Epidermal melanocyte (primary cell): ENCODE data around the gene RBM42.

Experiments used
- DNase-seq: peaks from one replicate; pipeline ENCODE4 v3.0.0; 2011; ENCODE audit warnings: low spot score; ENCODE audit not compliant: insufficient read length

The RBM42 gene

DNA sequence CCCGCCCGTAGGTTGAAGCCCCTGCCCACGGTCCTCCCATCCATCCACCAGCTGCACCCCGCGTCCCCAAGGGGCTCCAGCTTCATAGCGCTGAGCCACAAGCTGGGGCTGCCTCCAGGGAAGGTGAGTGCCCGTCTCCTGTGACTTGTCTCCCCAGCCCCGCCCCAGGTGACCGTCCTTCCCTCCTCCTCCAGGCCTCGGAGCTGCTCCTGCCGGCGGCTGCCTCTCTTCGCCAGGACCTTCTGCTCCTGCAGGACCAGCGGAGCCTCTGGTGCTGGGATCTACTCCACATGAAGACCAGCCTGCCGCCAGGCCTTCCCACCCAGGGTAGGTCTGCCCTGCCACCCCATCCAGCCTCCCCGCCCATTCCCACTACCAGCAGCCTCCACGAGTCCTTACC lies 8.8 kb upstream of the RBM42 start:
- DNase-seq, result no peak

GRCh38 chr19:35621708-35622107 lies 7.1 kb upstream of the RBM42 start:
- no peak for DNase-seq

- DNase-seq, result no peak
Measured at GRCh38 chr19:35622750-35623149, 6.1 kb upstream of the RBM42 start.

DNA sequence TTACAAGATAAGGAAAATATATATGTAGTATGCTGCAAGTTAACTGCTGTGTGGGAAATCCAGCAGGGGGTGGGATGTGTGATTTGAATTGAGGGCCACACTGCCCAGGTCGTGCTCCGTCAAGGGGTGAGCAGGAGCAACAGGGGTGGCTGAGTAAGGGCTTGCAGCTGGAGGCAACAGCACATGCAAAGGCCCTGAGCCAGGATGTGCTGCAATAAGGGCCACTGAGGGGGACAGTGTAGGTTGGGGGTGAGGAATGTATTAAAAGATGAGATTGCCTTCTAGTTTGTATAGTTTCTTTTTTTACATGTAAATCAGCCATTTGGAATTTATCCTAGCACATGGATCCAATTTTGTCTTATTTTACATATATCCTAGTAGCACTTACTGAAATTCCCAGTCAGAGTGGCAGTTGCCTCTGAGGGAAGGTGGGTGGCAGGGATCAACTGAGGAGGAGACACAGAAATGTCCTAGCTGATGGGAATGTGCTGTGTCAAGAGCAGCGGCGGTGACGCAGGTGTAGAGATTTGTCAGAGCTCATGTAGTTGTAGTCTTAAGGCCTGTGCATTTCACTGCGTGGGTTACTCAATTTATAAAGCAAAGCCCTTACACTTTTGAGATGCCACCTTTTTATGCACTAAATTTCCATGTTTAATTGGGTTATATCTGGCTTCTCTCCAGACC lies 5.4 kb upstream of the RBM42 start:
- no peak for DNase-seq

DNA sequence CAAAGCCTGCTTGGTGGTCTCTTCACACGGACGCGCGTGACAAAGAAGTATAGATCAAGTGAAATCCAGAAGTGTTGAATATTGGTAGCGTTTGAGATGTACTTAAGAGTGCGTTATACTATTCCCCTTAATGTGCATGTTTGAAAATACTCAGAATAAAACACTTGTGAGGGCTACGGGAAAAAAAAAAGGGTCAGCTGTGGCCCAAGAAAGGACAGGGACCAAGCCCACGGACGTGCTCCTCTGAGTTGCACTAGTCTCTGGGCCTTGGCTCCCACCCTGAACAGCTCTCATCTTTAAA lies 622 bp upstream of the RBM42 start:
- no peak for DNase-seq

DNA sequence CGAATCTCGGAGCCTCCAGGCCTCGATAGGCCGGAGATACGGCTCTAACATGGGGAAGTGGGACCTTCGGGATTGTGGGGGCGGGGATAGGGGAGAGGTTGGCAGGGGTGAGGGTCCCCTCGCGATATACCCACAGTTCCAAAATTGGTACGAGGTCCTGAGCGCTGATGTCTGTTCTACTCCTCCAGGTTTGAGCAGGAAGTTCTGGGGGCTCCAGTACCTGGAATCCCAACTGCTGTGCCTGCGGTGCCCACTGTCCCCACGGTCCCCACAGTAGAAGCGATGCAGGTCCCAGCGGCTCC lies 447 bp downstream of the RBM42 start:
- no peak for DNase-seq

- DNase-seq, result no peak
Measured at GRCh38 chr19:35633727-35634440, 5.0 kb downstream of the RBM42 start.

DNA sequence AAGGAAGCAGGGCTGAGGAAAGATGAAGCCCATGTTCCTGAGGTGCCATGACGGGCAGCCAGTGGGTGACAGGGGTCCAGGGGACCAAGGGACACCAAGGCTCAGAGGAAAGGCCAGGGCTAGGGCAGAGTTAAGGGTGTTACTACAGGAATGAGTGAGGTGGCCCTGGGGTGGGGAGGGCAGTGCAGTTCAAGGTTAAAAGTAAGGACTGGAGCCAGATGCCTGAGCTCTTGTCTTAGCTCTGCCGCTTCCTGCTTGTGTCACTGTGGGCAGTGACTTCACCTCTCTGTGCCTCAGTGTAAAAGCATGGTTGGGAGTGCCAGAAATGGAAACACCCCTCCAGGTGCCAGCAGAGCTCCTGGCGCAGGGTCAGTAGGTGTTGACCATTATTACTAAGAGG lies 7.8 kb downstream of the RBM42 start:
- DNase-seq, result no peak

DNA sequence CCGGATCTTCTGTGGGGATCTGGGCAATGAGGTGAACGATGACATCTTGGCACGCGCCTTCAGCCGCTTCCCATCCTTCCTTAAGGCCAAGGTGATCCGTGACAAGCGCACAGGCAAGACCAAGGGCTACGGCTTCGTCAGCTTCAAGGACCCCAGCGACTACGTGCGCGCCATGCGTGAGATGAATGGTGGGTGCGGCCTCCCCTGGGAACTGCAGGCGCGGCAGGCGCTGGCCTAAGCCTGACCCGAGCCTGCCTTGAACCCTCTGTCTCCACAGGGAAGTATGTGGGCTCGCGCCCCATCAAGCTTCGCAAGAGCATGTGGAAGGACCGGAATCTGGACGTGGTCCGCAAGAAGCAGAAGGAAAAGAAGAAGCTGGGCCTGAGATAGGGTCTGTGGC lies 8.3 kb downstream of the RBM42 start:
- no peak for DNase-seq

GRCh38 chr19:35639321-35639639 lies 10.4 kb downstream of the RBM42 start:
- DNase-seq, result no peak

DNA sequence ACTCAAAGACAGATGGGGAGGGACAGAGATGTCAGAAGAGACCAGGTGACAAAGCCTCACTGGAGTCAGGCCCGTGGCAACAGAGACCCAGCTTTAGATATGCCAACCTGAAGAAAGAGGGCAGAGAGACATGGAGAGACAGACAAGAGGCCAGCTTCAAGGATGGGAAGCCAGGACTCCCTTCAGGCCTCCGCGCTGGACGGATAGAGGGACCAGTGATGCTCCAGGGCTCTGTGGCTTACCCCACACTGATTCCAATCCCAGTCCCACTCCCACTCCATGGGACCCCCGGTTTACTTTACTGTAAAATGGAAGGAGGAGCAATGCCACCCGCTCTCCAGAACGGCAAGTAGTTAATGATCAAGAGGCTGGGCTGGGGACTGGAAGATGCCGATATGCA lies 11.0 kb downstream of the RBM42 start:
- no peak for DNase-seq

GRCh38 chr19:35641515-35642151 lies 12.8 kb downstream of the RBM42 start, which contains the start of gene ETV2:
Gene ETV2 (plus strand): TSS chr19:35641745. CDS start chr19:35642461, 716 bp downstream.
- no peak for DNase-seq

- DNase-seq, result no peak
Measured at GRCh38 chr19:35642312-35642711, 13.5 kb downstream of the RBM42 start.

GRCh38 chr19:35642798-35643254 lies 14.0 kb downstream of the RBM42 start:
- no peak for DNase-seq

GRCh38 chr19:35643255-35644205 lies 14.7 kb downstream of the RBM42 start:
- peak; percentile 88 for DNase-seq

GRCh38 chr19:35644206-35644986 lies 15.6 kb downstream of the RBM42 start:
- peak; percentile 97 for DNase-seq

- peak; percentile 53 for DNase-seq
Measured at GRCh38 chr19:35644987-35645679, 16.3 kb downstream of the RBM42 start.

DNA sequence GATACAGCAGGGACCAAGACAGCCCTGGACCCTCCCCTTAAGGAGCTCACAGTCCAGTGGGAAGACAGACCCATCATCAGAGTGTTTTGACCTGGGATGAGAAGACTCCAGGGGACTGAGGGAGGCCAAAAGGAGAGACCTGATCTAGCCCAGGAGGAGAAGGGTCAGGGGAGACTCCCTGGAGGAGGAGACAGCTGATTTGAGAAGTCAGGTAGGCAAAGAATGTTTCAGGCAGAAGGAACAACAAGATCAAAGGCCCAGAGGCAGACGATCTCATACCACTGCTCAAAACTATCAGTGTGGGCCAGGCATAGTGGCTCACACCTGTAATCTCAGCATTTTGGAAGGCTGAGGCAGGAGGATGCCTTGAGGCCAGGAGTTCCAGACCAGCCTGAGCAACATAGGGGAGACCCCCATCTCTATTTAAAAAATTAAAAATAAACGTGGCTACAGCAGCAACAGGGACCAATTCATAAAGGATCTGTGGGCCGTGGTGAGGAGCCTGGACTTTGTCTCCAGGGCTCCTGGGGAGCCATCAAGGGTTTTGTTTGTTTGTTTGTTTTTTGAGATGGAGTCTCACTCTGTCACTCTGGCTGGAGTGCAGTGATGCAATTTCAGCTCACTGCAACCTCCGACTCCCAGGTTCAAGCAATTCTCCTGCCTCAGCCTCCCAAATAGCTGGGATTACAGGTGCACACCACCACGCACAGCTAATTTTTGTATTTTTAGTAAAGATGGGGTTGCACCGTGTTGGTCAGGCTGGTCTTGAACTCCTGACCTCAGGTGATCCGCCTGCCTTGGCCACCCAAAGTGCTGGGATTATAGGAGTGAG lies 17.1 kb downstream of the RBM42 start:
- DNase-seq, result no peak
